ENCODE measurements around the gene MAPKAP1.
A peak's percentile ranks its signal among the peaks of the same experiment; 100 is the strongest.

Gene MAPKAP1

DNA sequence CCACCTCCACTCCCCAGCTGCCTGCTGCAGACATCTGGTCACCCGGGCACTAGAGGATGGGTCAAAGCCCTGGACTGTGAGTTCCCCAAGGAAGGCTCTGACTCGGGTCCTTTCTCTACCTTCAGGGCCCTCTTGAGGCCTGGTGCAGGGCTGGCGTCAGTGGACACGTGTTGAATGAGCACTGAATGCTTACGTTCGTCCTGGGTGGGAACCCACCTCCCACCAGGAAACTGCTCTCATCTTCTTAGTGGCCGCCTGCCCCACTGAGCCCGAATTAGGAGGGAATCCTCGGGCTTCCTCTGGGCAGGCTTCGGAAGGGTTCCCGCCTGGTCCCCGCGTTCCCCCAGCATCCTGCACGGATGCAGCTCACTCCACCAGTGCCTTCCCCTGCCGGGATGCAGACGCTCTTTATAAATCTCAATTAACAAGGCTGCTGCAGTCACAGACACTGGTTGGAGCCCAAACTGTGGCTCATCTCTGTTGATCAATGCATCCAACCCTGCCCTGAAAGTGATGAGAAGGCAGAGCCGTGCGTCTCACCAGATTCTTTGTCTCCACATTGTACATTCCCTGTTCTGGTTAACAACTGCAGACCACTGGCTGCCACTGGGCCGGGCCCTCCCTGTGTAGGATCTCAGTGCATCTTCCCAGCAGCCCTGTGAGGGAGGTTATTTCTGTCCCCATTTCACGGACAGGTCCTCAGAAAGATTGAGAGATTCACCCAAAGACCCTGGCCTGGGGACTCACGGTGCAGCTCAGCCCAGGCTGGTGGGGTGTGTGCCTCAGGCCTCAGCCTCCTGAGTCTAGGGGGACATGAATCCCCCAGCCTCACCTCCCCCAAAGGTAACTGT, 276.6 kb downstream of the MAPKAP1 start:
- ATAC-seq (ENCODE audit: low read depth) (no peak), DNase-seq (ENCODE audit: low spot score) (no peak)
- no peaks in the 10 kb centered on the region for H3K4me1 ChIP-seq (ENCODE audit: insufficient read depth, poor library complexity, severe bottlenecking)
- H3K4me3 ChIP-seq (ENCODE audit: severe bottlenecking): no peak overlapping the region
- no peaks in the 10 kb centered on the region for H3K27me3 ChIP-seq (ENCODE audit: insufficient read depth, poor library complexity, severe bottlenecking)
- no peak for TF ChIP-seq CTCF (IDR thresholded peaks at IDR 0.05; ENCODE audit: poor library complexity, severe bottlenecking)
- no peak overlapping the region for H3K27ac ChIP-seq (ENCODE audit: poor library complexity, severe bottlenecking)
- H3K9me3 ChIP-seq (ENCODE audit: severe bottlenecking): no peaks in the 10 kb centered on the region
- H3K36me3 ChIP-seq (ENCODE audit: low read depth): no peaks in the 10 kb centered on the region

DNA sequence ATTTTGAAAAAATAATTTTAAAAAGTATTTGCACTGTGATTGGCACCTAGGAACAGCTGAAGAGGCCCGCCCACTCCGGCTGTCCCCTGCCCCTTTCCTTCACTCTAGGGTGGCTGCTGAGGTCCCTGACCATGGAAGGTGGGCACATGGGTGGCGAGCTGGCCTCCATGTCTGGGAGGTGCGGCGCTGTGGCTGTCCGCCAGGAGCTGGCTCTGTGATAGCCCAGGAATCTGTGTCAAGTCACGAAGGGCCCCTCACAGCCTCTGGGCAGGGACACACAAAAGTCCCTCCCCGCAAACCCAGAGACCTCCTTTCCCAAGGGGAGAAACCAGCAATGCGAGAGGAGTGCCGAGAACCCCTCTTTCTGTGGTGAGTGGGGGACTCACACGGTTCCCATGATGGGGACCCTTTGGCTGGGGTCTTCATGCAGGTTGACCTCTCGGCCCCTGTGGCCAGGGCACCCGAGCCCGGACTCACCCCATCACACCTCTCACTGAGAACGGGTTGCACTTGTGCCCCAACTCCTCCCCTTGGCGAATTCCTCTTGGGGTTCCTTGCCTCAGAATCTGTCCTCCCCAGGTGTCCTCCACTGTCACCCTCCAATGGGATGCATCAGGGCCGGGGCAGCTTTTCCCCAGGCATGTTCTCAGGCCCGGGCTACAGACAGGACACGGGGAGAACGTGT, 277.4 kb downstream of the MAPKAP1 start:
- no peak for ATAC-seq (ENCODE audit: low read depth)

DNA sequence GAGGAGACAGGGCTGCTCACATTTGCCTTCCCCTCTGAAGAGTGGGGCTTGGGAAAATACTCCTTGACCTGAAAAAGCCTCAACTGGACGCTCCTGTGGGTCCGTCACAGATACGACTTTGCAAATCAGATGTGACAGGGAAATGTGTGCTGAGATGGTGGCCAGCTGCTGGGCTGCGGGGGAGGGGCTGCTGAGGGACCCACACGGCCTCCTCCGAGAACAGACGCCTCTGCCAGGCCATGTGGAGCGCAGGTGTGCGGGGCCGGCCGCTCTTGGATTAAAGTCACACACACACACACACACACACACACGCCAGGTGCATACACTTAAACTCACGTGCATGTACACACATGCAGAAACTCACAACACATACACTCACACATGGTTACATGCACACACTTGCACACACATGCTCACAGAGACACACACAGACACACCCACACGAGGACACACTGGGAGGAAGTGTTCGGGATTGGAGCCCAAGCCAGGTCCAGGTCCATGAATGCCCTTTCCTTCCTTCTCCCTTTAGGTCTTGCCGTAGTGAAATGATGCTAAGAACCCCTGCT, 278.0 kb downstream of the MAPKAP1 start:
- Histone ChIP-seq H3K9me3 (ENCODE audit: severe bottlenecking) (no peaks in the 10 kb centered on the region), H3K36me3 (ENCODE audit: low read depth) (no peaks in the 10 kb centered on the region), H3K27me3 (ENCODE audit: insufficient read depth, poor library complexity, severe bottlenecking) (no peaks in the 10 kb centered on the region), H3K27ac (ENCODE audit: poor library complexity, severe bottlenecking) (no peak overlapping the region), H3K4me3 (ENCODE audit: severe bottlenecking) (no peak overlapping the region), H3K4me1 (ENCODE audit: insufficient read depth, poor library complexity, severe bottlenecking) (no peaks in the 10 kb centered on the region)
- ATAC-seq (ENCODE audit: low read depth) (no peak), DNase-seq (ENCODE audit: low spot score) (no peak)
- no peak for TF ChIP-seq CTCF (IDR thresholded peaks at IDR 0.05; ENCODE audit: poor library complexity, severe bottlenecking)

More for the DNA sequence above, 277.4 kb downstream of the MAPKAP1 start:
- Histone ChIP-seq H3K27me3 (ENCODE audit: insufficient read depth, poor library complexity, severe bottlenecking) (no peaks in the 10 kb centered on the region), H3K27ac (ENCODE audit: poor library complexity, severe bottlenecking) (no peak overlapping the region), H3K36me3 (ENCODE audit: low read depth) (no peaks in the 10 kb centered on the region), H3K9me3 (ENCODE audit: severe bottlenecking) (no peaks in the 10 kb centered on the region), H3K4me1 (ENCODE audit: insufficient read depth, poor library complexity, severe bottlenecking) (no peaks in the 10 kb centered on the region), H3K4me3 (ENCODE audit: severe bottlenecking) (no peak overlapping the region)
- DNase-seq (ENCODE audit: low spot score): no peak
- no peak for TF ChIP-seq CTCF (IDR thresholded peaks at IDR 0.05; ENCODE audit: poor library complexity, severe bottlenecking)

- Histone ChIP-seq H3K27me3 (ENCODE audit: insufficient read depth, poor library complexity, severe bottlenecking) (no peaks in the 10 kb centered on the region), H3K27ac (ENCODE audit: poor library complexity, severe bottlenecking) (no peak overlapping the region), H3K4me3 (ENCODE audit: severe bottlenecking) (no peak overlapping the region), H3K4me1 (ENCODE audit: insufficient read depth, poor library complexity, severe bottlenecking) (no peaks in the 10 kb centered on the region), H3K36me3 (ENCODE audit: low read depth) (no peaks in the 10 kb centered on the region), H3K9me3 (ENCODE audit: severe bottlenecking) (no peaks in the 10 kb centered on the region)
- TF ChIP-seq CTCF (IDR thresholded peaks at IDR 0.05; ENCODE audit: poor library complexity, severe bottlenecking): peak; percentile 41
- DNase-seq (ENCODE audit: low spot score): no peak
- no peak for ATAC-seq (ENCODE audit: low read depth)
Measured at GRCh38 chr9:125428060-125428901, 278.7 kb downstream of the MAPKAP1 start.
